Mononuclear cell (primary cell): ENCODE results near the gene SLC8B1. TPM values are rescaled to one million over a fixed set of nuclear protein-coding genes. Genes with fewer than 3 reads are reported as not detected.
"Not testable (repeated sequence)": the region's sequence is repeated elsewhere in the genome, so short reads cannot be mapped to it uniquely, and the experiment has no call there.

Source experiments
- H3K27me3 ChIP-seq: 2 replicates; pipeline ENCODE4 v1.6.0; 2011; ENCODE audit warnings: low read length, control low read depth; ENCODE audit not compliant: insufficient read depth
- H3K4me1 ChIP-seq: 2 replicates; pipeline ENCODE4 v1.5.1; 2011; ENCODE audit warnings: mild to moderate bottlenecking, low read length, control low read depth; ENCODE audit not compliant: insufficient read depth
- H3K4me3 ChIP-seq: 2 replicates; pipeline ENCODE4 v1.5.1; 2011; ENCODE audit warnings: mild to moderate bottlenecking, low read length, moderate library complexity
- H3K9me3 ChIP-seq: 2 replicates; pipeline ENCODE4 v1.5.1; 2011; ENCODE audit warnings: low read depth, mild to moderate bottlenecking, control low read depth, low read length
- total RNA-seq: library from RNA; depleted of rRNA; stranded (reverse); fragments of >200 nt; gene quantifications from one replicate; pipeline ENCODE4 v1.2.3, GENCODE V29; 2012

The SLC8B1 gene
- total RNA-seq, 1 donor: 51.2 TPM

GRCh38 chr12:113364698-113365097, 29.8 kb upstream of the SLC8B1 start:
- Histone ChIP-seq H3K4me3 (no peak overlapping the region), H3K9me3 (no peaks in the 10 kb centered on the region), H3K4me1 (peaks cover 17% of the 10 kb centered on the region), H3K27me3 (no peaks in the 10 kb centered on the region)

GRCh38 chr12:113361574-113362370, 26.9 kb upstream of the SLC8B1 start:
- H3K9me3 ChIP-seq: no peaks in the 10 kb centered on the region
- peaks cover 32% of the 10 kb centered on the region for H3K4me1 ChIP-seq
- no peak overlapping the region for H3K4me3 ChIP-seq
- H3K27me3 ChIP-seq: no peaks in the 10 kb centered on the region

- no peaks in the 10 kb centered on the region for H3K27me3 ChIP-seq
- no peaks in the 10 kb centered on the region for H3K9me3 ChIP-seq
- H3K4me1 ChIP-seq: peaks cover 32% of the 10 kb centered on the region
- H3K4me3 ChIP-seq: no peak overlapping the region
These were observed 25.2 kb upstream of the SLC8B1 start for GRCh38 chr12:113359939-113360748.

- H3K4me3 ChIP-seq: peak overlapping the region; percentile 63
- no peaks in the 10 kb centered on the region for H3K27me3 ChIP-seq
- H3K9me3 ChIP-seq: no peaks in the 10 kb centered on the region
- H3K4me1 ChIP-seq: peaks cover 32% of the 10 kb centered on the region
These were observed 24.4 kb upstream of the SLC8B1 start for GRCh38 chr12:113359133-113359938.

- Histone ChIP-seq H3K4me1 (peaks cover 32% of the 10 kb centered on the region), H3K27me3 (no peaks in the 10 kb centered on the region), H3K9me3 (no peaks in the 10 kb centered on the region), H3K4me3 (peak within 1 kb of the TSS; percentile 63)
These were observed 23.6 kb upstream of the SLC8B1 start, which contains the start of gene PLBD2 for GRCh38 chr12:113358381-113359132. Gene PLBD2, plus strand, starts transcription at chr12:113358587. Its CDS starts 14 bp downstream, at chr12:113358601.

- H3K27me3 ChIP-seq, H3K4me3 ChIP-seq, H3K9me3 ChIP-seq: not testable (repeated sequence)
- peaks cover 13% of the 10 kb centered on the region for H3K4me1 ChIP-seq
These were observed 19.3 kb upstream of the SLC8B1 start for GRCh38 chr12:113354192-113354591.

GRCh38 chr12:113351089-113351488, 16.2 kb upstream of the SLC8B1 start:
- Histone ChIP-seq H3K27me3 (no peaks in the 10 kb centered on the region), H3K4me3 (no peak overlapping the region), H3K9me3 (no peaks in the 10 kb centered on the region), H3K4me1 (no peaks in the 10 kb centered on the region)

- Histone ChIP-seq H3K9me3 (no peaks in the 10 kb centered on the region), H3K4me3 (no peak overlapping the region), H3K4me1 (no peaks in the 10 kb centered on the region), H3K27me3 (no peaks in the 10 kb centered on the region)
These were observed 14.1 kb upstream of the SLC8B1 start for GRCh38 chr12:113348849-113349536.

- no peaks in the 10 kb centered on the region for H3K27me3 ChIP-seq
- no peak overlapping the region for H3K4me3 ChIP-seq
- H3K9me3 ChIP-seq: no peaks in the 10 kb centered on the region
- H3K4me1 ChIP-seq: no peaks in the 10 kb centered on the region
These were observed 13.0 kb upstream of the SLC8B1 start for GRCh38 chr12:113347892-113348291.

GRCh38 chr12:113347107-113347506, 12.2 kb upstream of the SLC8B1 start:
- no peaks in the 10 kb centered on the region for H3K4me1 ChIP-seq
- no peaks in the 10 kb centered on the region for H3K9me3 ChIP-seq
- no peaks in the 10 kb centered on the region for H3K27me3 ChIP-seq
- no peak overlapping the region for H3K4me3 ChIP-seq

- Histone ChIP-seq H3K4me1 (peaks cover 7% of the 10 kb centered on the region), H3K4me3 (no peak overlapping the region), H3K27me3 (no peaks in the 10 kb centered on the region), H3K9me3 (no peaks in the 10 kb centered on the region)
These were observed 11.4 kb upstream of the SLC8B1 start for GRCh38 chr12:113346353-113346752.

- H3K27me3 ChIP-seq: no peaks in the 10 kb centered on the region
- no peaks in the 10 kb centered on the region for H3K9me3 ChIP-seq
- H3K4me3 ChIP-seq: no peak overlapping the region
- H3K4me1 ChIP-seq: peaks cover 9% of the 10 kb centered on the region
These were observed 10.4 kb upstream of the SLC8B1 start for GRCh38 chr12:113345318-113345717.

- Histone ChIP-seq H3K4me3 (no peak overlapping the region), H3K4me1 (peaks cover 9% of the 10 kb centered on the region), H3K9me3 (no peaks in the 10 kb centered on the region), H3K27me3 (no peaks in the 10 kb centered on the region)
These were observed 6.6 kb upstream of the SLC8B1 start for GRCh38 chr12:113341535-113341934.

GRCh38 chr12:113340061-113340460, 5.2 kb upstream of the SLC8B1 start:
- Histone ChIP-seq H3K9me3 (no peaks in the 10 kb centered on the region), H3K27me3 (no peaks in the 10 kb centered on the region), H3K4me1 (peaks cover 20% of the 10 kb centered on the region), H3K4me3 (no peak overlapping the region)
